Measurements from ENCODE around the gene SPATA1.
"Not testable (repeated sequence)": the region's sequence is repeated elsewhere in the genome, so short reads cannot be mapped to it uniquely, and the experiment has no call there.

The SPATA1 gene, protein sequence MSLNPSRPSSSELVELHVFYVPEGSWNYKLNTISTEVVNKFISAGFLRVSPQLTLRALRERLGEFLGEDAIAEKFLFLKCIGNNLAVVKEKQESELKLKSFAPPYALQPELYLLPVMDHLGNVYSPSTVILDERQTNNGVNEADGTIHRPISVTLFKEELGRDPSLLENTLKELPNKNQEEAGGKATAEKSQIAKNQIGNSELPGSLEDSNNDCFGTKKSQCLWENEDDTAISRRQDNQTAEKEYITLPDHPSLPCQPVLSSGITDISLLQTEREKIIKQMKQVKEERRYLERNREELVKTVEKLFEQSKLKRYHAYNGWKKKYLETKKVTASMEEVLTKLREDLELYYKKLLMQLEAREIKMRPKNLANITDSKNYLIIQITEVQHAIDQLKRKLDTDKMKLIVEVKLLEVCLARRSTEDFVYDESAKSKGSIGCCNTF

DNA sequence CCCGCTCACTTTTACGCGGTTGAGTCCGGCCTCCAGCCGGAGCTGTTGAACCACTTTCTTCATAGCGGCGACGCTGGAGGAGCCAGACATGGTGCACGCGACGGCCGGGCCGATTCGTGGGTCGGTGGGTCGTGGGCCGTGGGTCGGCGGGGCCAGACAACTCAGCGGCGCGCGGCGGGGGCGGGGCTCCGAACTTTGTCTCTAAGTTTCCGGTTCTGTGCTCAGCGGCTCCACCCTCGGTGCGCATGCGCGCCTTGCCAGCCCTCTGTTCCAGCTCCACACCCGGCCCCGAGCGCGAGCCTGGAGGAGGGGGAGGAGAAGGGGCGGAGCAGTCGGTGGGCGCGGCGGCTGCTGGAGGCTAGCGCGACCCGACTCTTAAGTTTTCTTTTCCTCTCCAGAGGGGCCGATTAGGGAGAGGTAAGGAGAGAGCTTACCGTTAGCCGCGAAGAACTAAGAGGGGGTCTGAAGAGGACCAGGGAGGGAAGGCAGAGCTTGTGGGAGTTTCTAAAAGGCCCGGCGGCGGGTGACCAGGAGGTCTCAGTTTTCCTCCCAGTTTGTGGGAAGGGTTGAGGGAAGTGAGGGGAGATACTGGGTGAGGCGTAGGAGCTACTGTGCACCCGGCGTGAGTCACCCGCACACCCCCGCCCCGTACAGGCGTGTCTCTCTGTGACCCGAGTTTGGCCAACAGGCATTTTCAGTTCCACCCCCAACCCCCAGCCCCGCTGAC lies at the start of gene SPATA1, which contains the start of gene GNG5:
TSS of gene SPATA1 (plus strand) at position 385 of the 727 bp plus-strand sequence. CDS start 9,974 bp downstream, outside the sequence.
TSS of gene GNG5 (minus strand) at position 580 of the 727 bp plus-strand sequence. CDS start at position 90, 490 bp downstream.
- DNase-seq = peak; percentile 97

GRCh38 chr1:84462118-84462517 lies 44.1 kb upstream of the SPATA1 start:
- no peak for DNase-seq

- DNase-seq = no peak
Observed at GRCh38 chr1:84467298-84467697, 38.9 kb upstream of the SPATA1 start.

- no peak for DNase-seq
Observed at GRCh38 chr1:84476225-84476624, 30.0 kb upstream of the SPATA1 start.

- peak; percentile 82 for DNase-seq
Observed at GRCh38 chr1:84478876-84479868, 27.0 kb upstream of the SPATA1 start, which contains the start of gene RPF1. RPF1 (plus strand) TSS chr1:84479266; CDS start chr1:84479282, 16 bp downstream.

- DNase-seq = no peak
Observed at GRCh38 chr1:84479998-84480397, 26.2 kb upstream of the SPATA1 start.

- DNase-seq = no peak
Observed at GRCh38 chr1:84480650-84481049, 25.5 kb upstream of the SPATA1 start.

DNA sequence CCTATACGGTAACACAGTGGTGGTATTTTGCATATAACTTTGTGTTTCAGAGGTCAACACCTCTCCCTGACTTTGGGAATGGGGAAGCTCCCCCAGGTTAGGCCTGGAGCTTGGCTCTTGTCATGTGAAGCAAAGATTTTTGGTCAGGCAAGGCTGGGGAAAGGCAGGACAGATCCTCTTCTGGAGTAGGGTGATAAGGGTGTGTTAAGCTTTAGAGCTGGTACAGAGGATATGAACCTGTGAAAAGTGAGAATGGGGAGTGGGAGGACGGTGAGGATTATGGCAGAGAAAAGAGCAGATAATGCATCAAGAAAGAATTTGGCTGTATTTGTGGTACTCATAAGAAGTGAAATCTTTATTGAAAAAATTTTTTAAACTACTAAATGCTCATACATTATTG lies 24.9 kb upstream of the SPATA1 start:
- DNase-seq = no peak

GRCh38 chr1:84488107-84488506 lies 18.1 kb upstream of the SPATA1 start:
- no peak for DNase-seq

DNA sequence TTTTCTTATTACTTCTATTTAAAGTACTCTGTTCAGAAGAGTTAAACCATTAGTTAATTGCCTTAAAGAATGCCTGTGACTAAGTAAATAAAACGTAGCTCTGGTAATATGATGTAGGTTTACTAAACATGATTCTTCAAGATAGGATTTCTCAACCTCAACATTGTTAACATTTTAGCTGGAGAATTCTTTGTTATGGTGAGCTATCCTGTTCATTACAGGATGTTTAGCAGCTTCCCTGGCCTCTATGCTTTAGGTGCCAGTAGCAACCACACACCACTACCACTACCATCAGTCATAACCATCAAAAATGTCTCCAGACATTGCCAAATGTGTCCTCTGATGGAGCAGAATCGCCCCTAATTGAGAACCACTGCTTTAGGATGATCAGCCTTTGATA lies 16.4 kb upstream of the SPATA1 start:
- no peak for DNase-seq

DNA sequence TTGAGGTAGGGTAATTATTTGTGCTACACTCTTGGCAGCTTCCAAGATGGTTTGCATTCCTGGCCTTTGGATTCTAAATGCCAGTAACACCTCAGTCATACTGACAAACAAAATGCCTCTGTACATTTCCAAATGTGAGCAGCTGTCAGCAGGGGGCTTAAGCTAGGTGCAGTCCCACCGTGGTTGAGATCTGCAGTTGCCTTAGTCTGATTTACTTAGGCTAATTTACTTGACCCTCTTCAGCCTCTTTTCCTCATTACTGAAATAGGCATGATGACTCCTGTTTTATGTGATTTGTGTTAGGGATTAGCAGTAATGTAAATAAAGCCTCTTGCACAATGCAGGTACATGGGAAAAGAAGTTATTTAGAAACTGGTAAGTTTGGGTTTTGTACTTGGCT lies 13.5 kb upstream of the SPATA1 start:
- DNase-seq = no peak

DNA sequence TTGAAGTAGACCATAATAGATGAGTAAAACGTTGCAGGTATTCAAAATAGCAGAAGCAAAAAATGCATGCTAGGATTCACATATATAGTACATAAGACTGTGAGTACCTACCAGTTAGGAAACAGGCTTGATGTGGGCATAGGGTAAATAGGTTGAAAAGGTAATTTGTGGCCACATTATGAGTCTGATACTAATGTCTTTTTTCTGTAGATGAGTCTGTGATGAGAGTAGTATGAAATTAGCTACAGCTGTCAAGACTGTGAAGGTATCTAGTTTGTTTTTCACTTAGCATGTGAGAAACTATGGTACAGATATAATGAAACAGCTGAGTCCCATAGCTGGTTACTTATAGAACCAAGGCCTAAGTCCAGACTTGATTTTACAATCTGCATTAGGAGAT lies 12.4 kb upstream of the SPATA1 start:
- no peak for DNase-seq

GRCh38 chr1:84496498-84496897 lies 9.7 kb upstream of the SPATA1 start:
- no peak for DNase-seq

GRCh38 chr1:84497631-84498275 lies 8.4 kb upstream of the SPATA1 start:
- no peak for DNase-seq

DNA sequence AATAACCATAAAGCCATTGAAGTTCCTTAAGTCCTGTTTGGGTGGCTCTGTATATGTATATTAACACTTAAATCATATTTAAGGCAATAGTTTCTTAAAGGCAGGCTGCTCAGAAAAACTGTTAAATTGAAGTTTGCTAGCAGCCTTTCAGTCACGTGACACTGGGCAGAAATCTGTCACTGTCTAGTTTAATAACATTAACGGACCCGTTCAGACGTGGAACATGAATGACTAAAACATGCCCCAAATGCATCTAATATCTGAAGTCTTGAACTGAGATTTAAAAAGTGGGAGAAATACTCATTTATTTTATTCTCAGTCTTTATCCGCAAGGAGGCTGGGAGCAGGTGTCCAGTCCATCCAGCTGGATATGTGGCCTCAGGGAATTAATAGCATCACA lies 3.3 kb upstream of the SPATA1 start:
- no peak for DNase-seq

DNA sequence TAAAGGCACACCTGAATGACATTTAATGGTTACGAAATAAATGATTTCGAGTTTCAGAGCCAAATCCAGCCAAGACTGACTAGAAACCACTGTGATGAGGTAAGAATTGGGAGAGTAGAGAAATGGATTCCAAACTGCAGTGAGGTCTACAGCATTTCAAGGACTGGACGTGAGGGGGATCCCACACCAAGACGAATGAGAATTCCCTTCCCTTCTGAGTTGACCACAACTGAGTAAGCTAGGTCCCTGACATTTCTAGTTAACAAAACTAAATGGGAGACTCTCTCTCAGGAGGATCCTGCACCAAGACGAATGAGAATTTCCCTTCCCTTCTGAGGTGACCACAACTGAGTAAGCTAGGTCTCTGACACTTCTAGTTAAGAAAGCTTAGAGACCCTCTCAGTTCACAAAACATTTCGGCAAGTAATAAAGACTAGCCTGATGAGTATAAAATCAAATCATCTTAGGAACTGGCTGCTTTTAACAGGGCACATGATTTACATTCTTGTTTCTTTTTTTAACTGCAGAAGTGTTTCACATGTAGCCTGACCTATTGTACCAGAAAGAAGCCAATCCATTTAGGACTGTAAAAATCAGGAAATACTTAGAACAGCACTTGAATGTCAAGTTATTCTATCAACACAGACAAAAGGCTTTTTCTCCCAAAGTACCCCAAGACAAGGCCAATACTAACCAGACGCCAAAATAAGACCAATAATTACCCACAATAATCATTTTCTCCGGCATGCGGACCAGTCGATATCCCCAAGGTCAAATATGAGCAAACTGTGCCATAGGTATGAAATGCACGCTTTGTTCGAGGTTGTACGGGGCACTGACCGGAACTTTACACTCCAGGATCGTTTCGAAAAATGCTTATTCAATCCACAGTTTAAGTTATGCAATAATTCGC lies 1.4 kb upstream of the SPATA1 start:
- no peak for DNase-seq

GRCh38 chr1:84505493-84506001 lies 639 bp upstream of the SPATA1 start:
- DNase-seq = no peak

DNA sequence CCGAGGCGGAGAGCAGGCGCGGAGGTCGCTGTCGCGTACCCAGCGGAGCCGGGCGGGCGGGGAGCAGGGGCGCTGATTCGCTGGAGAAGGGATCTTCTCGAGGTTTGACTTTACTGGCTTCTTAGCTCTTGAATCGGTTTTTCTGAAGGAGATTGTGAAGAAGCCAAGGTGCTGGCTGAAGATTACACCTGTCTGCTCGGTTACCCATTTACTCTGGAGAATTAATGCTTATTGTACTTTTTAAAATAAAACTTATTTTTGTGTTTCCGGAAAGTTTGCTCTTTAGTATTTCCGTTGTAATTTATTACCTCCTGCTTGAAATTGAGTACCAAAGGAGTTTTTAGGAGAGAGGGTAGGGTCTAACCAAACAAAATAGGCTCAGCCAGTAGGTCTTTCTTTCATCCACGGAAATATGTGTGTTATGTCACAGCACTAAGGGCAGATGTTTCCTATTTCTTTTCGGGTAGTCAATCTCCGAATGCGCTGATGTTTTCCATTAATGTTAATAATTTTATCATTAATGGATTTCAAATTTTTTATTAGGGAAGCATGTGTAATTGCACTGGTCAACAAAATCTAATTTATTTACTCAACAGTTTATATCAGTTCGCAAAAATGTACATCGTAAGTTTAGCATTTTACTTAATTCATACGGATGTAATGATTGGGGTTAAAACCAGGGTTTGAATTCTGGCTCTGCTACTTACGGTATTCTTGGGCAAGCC lies 705 bp downstream of the SPATA1 start:
- no peak for DNase-seq

DNA sequence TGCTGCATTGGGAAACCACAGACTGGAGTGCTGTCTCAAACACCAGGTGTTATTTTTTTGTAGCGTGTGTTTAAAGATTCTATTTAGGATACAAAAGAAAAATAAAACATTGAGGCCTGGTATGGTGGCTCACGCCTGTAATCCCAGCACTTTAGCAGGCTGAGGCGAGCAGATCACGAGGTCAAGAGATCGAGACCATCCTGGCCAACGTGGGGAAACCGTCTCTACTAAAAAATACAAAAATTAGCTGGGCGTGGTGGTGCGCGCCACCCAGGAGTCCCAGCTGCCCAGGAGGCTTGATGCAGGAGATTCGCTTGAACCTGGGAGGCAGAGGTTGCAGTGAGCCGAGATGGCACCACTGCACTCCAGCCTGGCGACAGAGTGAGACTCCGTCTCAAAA lies 1.7 kb downstream of the SPATA1 start:
- not testable (repeated sequence) for DNase-seq

GRCh38 chr1:84508510-84508909 lies 2.3 kb downstream of the SPATA1 start:
- no peak for DNase-seq

Measured in stimulated activated CD4-positive, alpha-beta T cell treated with anti-CD3 and anti-CD28 coated beads, Interleukin-4, amount 100 ng/mL, for 24 hours (primary cell).